ENCODE measurements around the gene HIRIP3.
"Not testable (repeated sequence)": the region's sequence is repeated elsewhere in the genome, so short reads cannot be mapped to it uniquely, and the experiment has no call there.

HIRIP3 gene

GRCh38 chr16:29995324-29995910 lies at the start of gene HIRIP3:
TSS of gene HIRIP3 (minus strand) at chr16:29995617. CDS start at chr16:29995605, 12 bp downstream.
- peak; percentile 48; the same call in 1 of the 2 replicates for TF ChIP-seq POLR2A (IDR thresholded peaks at IDR 0.05; ENCODE audit: low read depth, low read length)
- FAIRE-seq (no peak), DNase-seq (ENCODE audit: insufficient read length, low spot score) (peak; percentile 82)

- no peak for FAIRE-seq
- DNase-seq (ENCODE audit: insufficient read length, low spot score): no peak
- no peak for TF ChIP-seq POLR2A (IDR thresholded peaks at IDR 0.05; ENCODE audit: low read depth, low read length)
These were observed 46.4 kb upstream of the HIRIP3 start for GRCh38 chr16:30041841-30042240.

- not testable (repeated sequence) for DNase-seq (ENCODE audit: insufficient read length, low spot score); FAIRE-seq
These were observed 45.3 kb upstream of the HIRIP3 start for GRCh38 chr16:30040690-30041089.

- no peak for FAIRE-seq
- no peak for TF ChIP-seq POLR2A (IDR thresholded peaks at IDR 0.05; ENCODE audit: low read depth, low read length)
- no peak for DNase-seq (ENCODE audit: insufficient read length, low spot score)
These were observed 44.8 kb upstream of the HIRIP3 start for GRCh38 chr16:30040221-30040620.

- no peak for TF ChIP-seq POLR2A (IDR thresholded peaks at IDR 0.05; ENCODE audit: low read depth, low read length)
- DNase-seq (ENCODE audit: insufficient read length, low spot score) (no peak), FAIRE-seq (no peak)
These were observed 37.9 kb upstream of the HIRIP3 start for GRCh38 chr16:30033270-30033669.

- DNase-seq (ENCODE audit: insufficient read length, low spot score): no peak
- no peak for TF ChIP-seq POLR2A (IDR thresholded peaks at IDR 0.05; ENCODE audit: low read depth, low read length)
- FAIRE-seq: peak; percentile 48
These were observed 36.8 kb upstream of the HIRIP3 start for GRCh38 chr16:30032083-30032819.

GRCh38 chr16:30031477-30031918 lies 36.1 kb upstream of the HIRIP3 start:
- FAIRE-seq (no peak), DNase-seq (ENCODE audit: insufficient read length, low spot score) (no peak)
- no peak for TF ChIP-seq POLR2A (IDR thresholded peaks at IDR 0.05; ENCODE audit: low read depth, low read length)

GRCh38 chr16:30030841-30031413 lies 35.5 kb upstream of the HIRIP3 start, which contains the start of gene TLCD3B:
TSS of gene TLCD3B (minus strand) at chr16:30031271. CDS start at chr16:30030527, 744 bp downstream.
- no peak for TF ChIP-seq POLR2A (IDR thresholded peaks at IDR 0.05; ENCODE audit: low read depth, low read length)
- FAIRE-seq (no peak), DNase-seq (ENCODE audit: insufficient read length, low spot score) (no peak)

- no peak for FAIRE-seq
- no peak for TF ChIP-seq POLR2A (IDR thresholded peaks at IDR 0.05; ENCODE audit: low read depth, low read length)
- DNase-seq (ENCODE audit: insufficient read length, low spot score): no peak
These were observed 34.7 kb upstream of the HIRIP3 start for GRCh38 chr16:30030011-30030685.

GRCh38 chr16:30028438-30029076 lies 33.1 kb upstream of the HIRIP3 start:
- DNase-seq (ENCODE audit: insufficient read length, low spot score): no peak
- TF ChIP-seq POLR2A (IDR thresholded peaks at IDR 0.05; ENCODE audit: low read depth, low read length): no peak
- no peak for FAIRE-seq

GRCh38 chr16:30027588-30028437 lies 32.4 kb upstream of the HIRIP3 start:
- TF ChIP-seq POLR2A (IDR thresholded peaks at IDR 0.05; ENCODE audit: low read depth, low read length): no peak
- FAIRE-seq (no peak), DNase-seq (ENCODE audit: insufficient read length, low spot score) (no peak)

- FAIRE-seq (no peak), DNase-seq (ENCODE audit: insufficient read length, low spot score) (no peak)
These were observed 31.0 kb upstream of the HIRIP3 start for GRCh38 chr16:30026449-30026848.

GRCh38 chr16:30025574-30025973 lies 30.2 kb upstream of the HIRIP3 start:
- TF ChIP-seq POLR2A (IDR thresholded peaks at IDR 0.05; ENCODE audit: low read depth, low read length): no peak
- FAIRE-seq: no peak
- no peak for DNase-seq (ENCODE audit: insufficient read length, low spot score)

More at GRCh38 chr16:30026449-30026848, 31.0 kb upstream of the HIRIP3 start:
- no peak for TF ChIP-seq POLR2A (IDR thresholded peaks at IDR 0.05; ENCODE audit: low read depth, low read length)

Measured in H54 (cell line).